Measurements from ENCODE around the gene IQCK.

The IQCK gene

GRCh38 chr16:19718624-19718965 is 524 bp downstream of the IQCK start:
- DNase-seq (ENCODE audit: low spot score): no peak

GRCh38 chr16:19722269-19722952 is 4.3 kb downstream of the IQCK start:
- no peak for DNase-seq (ENCODE audit: low spot score)

GRCh38 chr16:19722981-19723380 is 4.9 kb downstream of the IQCK start:
- no peak for DNase-seq (ENCODE audit: low spot score)

- no peak for DNase-seq (ENCODE audit: low spot score)
Measured at GRCh38 chr16:19728636-19728965, 10.5 kb downstream of the IQCK start.

GRCh38 chr16:19733551-19733950 is 15.5 kb downstream of the IQCK start:
- DNase-seq (ENCODE audit: low spot score): no peak

- no peak for DNase-seq (ENCODE audit: low spot score)
Measured at GRCh38 chr16:19735074-19735867, 17.2 kb downstream of the IQCK start.

- DNase-seq (ENCODE audit: low spot score): no peak
Measured at GRCh38 chr16:19737306-19738038, 19.4 kb downstream of the IQCK start.

GRCh38 chr16:19741354-19741753 is 23.3 kb downstream of the IQCK start:
- no peak for DNase-seq (ENCODE audit: low spot score)

GRCh38 chr16:19743816-19744159 is 25.7 kb downstream of the IQCK start:
- no peak for DNase-seq (ENCODE audit: low spot score)

GRCh38 chr16:19744670-19745069 is 26.6 kb downstream of the IQCK start:
- no peak for DNase-seq (ENCODE audit: low spot score)

GRCh38 chr16:19745286-19746010 is 27.4 kb downstream of the IQCK start:
- DNase-seq (ENCODE audit: low spot score): no peak

- DNase-seq (ENCODE audit: low spot score): no peak
Measured at GRCh38 chr16:19746561-19746960, 28.5 kb downstream of the IQCK start.

- no peak for DNase-seq (ENCODE audit: low spot score)
Measured at GRCh38 chr16:19748389-19749168, 30.5 kb downstream of the IQCK start.

GRCh38 chr16:19749571-19750080 is 31.6 kb downstream of the IQCK start:
- no peak for DNase-seq (ENCODE audit: low spot score)

GRCh38 chr16:19751478-19752385 is 33.7 kb downstream of the IQCK start:
- no peak for DNase-seq (ENCODE audit: low spot score)

GRCh38 chr16:19753815-19754643 is 36.0 kb downstream of the IQCK start:
- no peak for DNase-seq (ENCODE audit: low spot score)

GRCh38 chr16:19754644-19755036 is 36.6 kb downstream of the IQCK start:
- no peak for DNase-seq (ENCODE audit: low spot score)

- DNase-seq (ENCODE audit: low spot score): no peak
Measured at GRCh38 chr16:19755268-19755667, 37.2 kb downstream of the IQCK start.

GRCh38 chr16:19757026-19757425 is 39.0 kb downstream of the IQCK start:
- DNase-seq (ENCODE audit: low spot score): no peak
